Measurements from ENCODE around the gene CTDSPL2. TPM values are rescaled to one million over a fixed set of nuclear protein-coding genes. Genes with fewer than 3 reads are reported as not detected.
"Not testable (repeated sequence)": the region's sequence is repeated elsewhere in the genome, so short reads cannot be mapped to it uniquely, and the experiment has no call there.

Gene CTDSPL2
- polyA plus RNA-seq, 1 donor = 35.8 TPM

- no peak for DNase-seq (ENCODE audit: low read depth)
Observed at GRCh38 chr15:44537735-44538240, 110.4 kb downstream of the CTDSPL2 start.

GRCh38 chr15:44541282-44541958 is 114.0 kb downstream of the CTDSPL2 start:
- no peak for DNase-seq (ENCODE audit: low read depth)

GRCh38 chr15:44542596-44542995 is 115.2 kb downstream of the CTDSPL2 start:
- DNase-seq (ENCODE audit: low read depth) = no peak

- DNase-seq (ENCODE audit: low read depth) = not testable (repeated sequence)
Observed at GRCh38 chr15:44544745-44545144, 117.3 kb downstream of the CTDSPL2 start.

- DNase-seq (ENCODE audit: low read depth) = no peak
Observed at GRCh38 chr15:44545913-44546802, 118.7 kb downstream of the CTDSPL2 start.

GRCh38 chr15:44549152-44549551 is 121.7 kb downstream of the CTDSPL2 start:
- DNase-seq (ENCODE audit: low read depth) = not testable (repeated sequence)

GRCh38 chr15:44550256-44550655 is 122.8 kb downstream of the CTDSPL2 start:
- no peak for DNase-seq (ENCODE audit: low read depth)

GRCh38 chr15:44550734-44551133 is 123.3 kb downstream of the CTDSPL2 start:
- DNase-seq (ENCODE audit: low read depth) = no peak

- no peak for DNase-seq (ENCODE audit: low read depth)
Observed at GRCh38 chr15:44554934-44555723, 127.7 kb downstream of the CTDSPL2 start.

GRCh38 chr15:44560926-44561325 is 133.5 kb downstream of the CTDSPL2 start:
- DNase-seq (ENCODE audit: low read depth) = not testable (repeated sequence)

- DNase-seq (ENCODE audit: low read depth) = no peak
Observed at GRCh38 chr15:44565387-44566154, 138.1 kb downstream of the CTDSPL2 start.

GRCh38 chr15:44566155-44566540 is 138.7 kb downstream of the CTDSPL2 start:
- no peak for DNase-seq (ENCODE audit: low read depth)

- no peak for DNase-seq (ENCODE audit: low read depth)
Observed at GRCh38 chr15:44568338-44568737, 140.9 kb downstream of the CTDSPL2 start.

- no peak for DNase-seq (ENCODE audit: low read depth)
Observed at GRCh38 chr15:44569316-44569715, 141.9 kb downstream of the CTDSPL2 start.

- DNase-seq (ENCODE audit: low read depth) = no peak
Observed at GRCh38 chr15:44570361-44570760, 142.9 kb downstream of the CTDSPL2 start.

GRCh38 chr15:44573386-44573785 is 146.0 kb downstream of the CTDSPL2 start:
- DNase-seq (ENCODE audit: low read depth) = no peak

- DNase-seq (ENCODE audit: low read depth) = no peak
Observed at GRCh38 chr15:44574734-44575133, 147.3 kb downstream of the CTDSPL2 start.
